ENCODE results near the gene WSB1. TPM values are rescaled to one million over a fixed set of nuclear protein-coding genes. Genes with fewer than 3 reads are reported as not detected.
"Not testable (repeated sequence)": the region's sequence is repeated elsewhere in the genome, so short reads cannot be mapped to it uniquely, and the experiment has no call there.

WSB1 gene
- polyA plus RNA-seq, 5 donors, result 291 to 547 (median 433) TPM

GRCh38 chr17:27269974-27270373 is 23.9 kb upstream of the WSB1 start:
- DNase-seq, result peak; percentile 57 to 66

GRCh38 chr17:27276653-27277156 is 17.2 kb upstream of the WSB1 start:
- peak; percentile 86 to 88 for DNase-seq

- not testable (repeated sequence) for DNase-seq
Observed at GRCh38 chr17:27279132-27279531, 14.8 kb upstream of the WSB1 start.

- DNase-seq, result no peak
Observed at GRCh38 chr17:27280527-27280926, 13.4 kb upstream of the WSB1 start.

GRCh38 chr17:27281438-27281837 is 12.5 kb upstream of the WSB1 start:
- no peak for DNase-seq

- no peak for DNase-seq
Observed at GRCh38 chr17:27282054-27282551, 11.8 kb upstream of the WSB1 start.

- DNase-seq, result no peak
Observed at GRCh38 chr17:27283060-27283459, 10.9 kb upstream of the WSB1 start.

GRCh38 chr17:27283751-27284150 is 10.2 kb upstream of the WSB1 start:
- DNase-seq, result no peak

- no peak for DNase-seq
Observed at GRCh38 chr17:27284811-27285415, 9.0 kb upstream of the WSB1 start.

- DNase-seq, result no peak
Observed at GRCh38 chr17:27285516-27285915, 8.4 kb upstream of the WSB1 start.

GRCh38 chr17:27288183-27288582 is 5.7 kb upstream of the WSB1 start:
- no peak for DNase-seq

- DNase-seq, result no peak
Observed at GRCh38 chr17:27289856-27290255, 4.1 kb upstream of the WSB1 start.

- DNase-seq, result peak in 1 of 2 donors; percentile 11
Observed at GRCh38 chr17:27290916-27291598, 2.9 kb upstream of the WSB1 start.

- DNase-seq, result no peak
Observed at GRCh38 chr17:27293359-27293897, 486 bp upstream of the WSB1 start.

- DNase-seq, result peak; percentile 81 to 91
Observed at GRCh38 chr17:27294689-27295630, 1.0 kb downstream of the WSB1 start.

- DNase-seq, result no peak
Observed at GRCh38 chr17:27295945-27296344, 2.0 kb downstream of the WSB1 start.

- DNase-seq, result no peak
Observed at GRCh38 chr17:27296428-27296979, 2.6 kb downstream of the WSB1 start.

GRCh38 chr17:27299384-27300049 is 5.6 kb downstream of the WSB1 start:
- DNase-seq, result no peak

GRCh38 chr17:27303734-27304133 is 9.8 kb downstream of the WSB1 start:
- DNase-seq, result no peak

- DNase-seq, result no peak
Observed at GRCh38 chr17:27306276-27306835, 12.4 kb downstream of the WSB1 start.
